MM.1S (cell line): ENCODE data around the gene C4A.

ENCODE experiments used
- DNase-seq: peaks from one replicate; pipeline ENCODE4 v3.0.0-alpha.2; 2015
- H2AFZ ChIP-seq: fragments of 300-600 bp; sonication (generic); 2 replicates; pipeline ENCODE4 v1.6.0; 2016; ENCODE audit warnings: antibody characterized with exemption, low read length
- H3F3A ChIP-seq: fragments of 300-600 bp; sonication (generic); 2 replicates; pipeline ENCODE4 v1.6.1; 2016; ENCODE audit warnings: mild to moderate bottlenecking, antibody characterized with exemption, low read length, moderate library complexity, mixed read lengths; ENCODE audit not compliant: insufficient read depth
- H3K27ac ChIP-seq: fragments of 300-600 bp; sonication (generic); 2 replicates; pipeline ENCODE4 v1.5.1; 2016; ENCODE audit warnings: mild to moderate bottlenecking, low read length
- H3K27me3 ChIP-seq: fragments of 300-600 bp; sonication (generic); replicated peaks from 2 replicates; pipeline ENCODE4 v1.6.0; 2016; ENCODE audit warnings: low read length; ENCODE audit not compliant: insufficient read depth
- H3K36me3 ChIP-seq: fragments of 300-600 bp; sonication (generic); replicated peaks from 2 replicates; pipeline ENCODE4 v1.6.1; 2016; ENCODE audit warnings: mild to moderate bottlenecking, low read length, mixed read lengths; ENCODE audit not compliant: insufficient read depth
- H3K4me1 ChIP-seq: fragments of 300-600 bp; sonication (generic); 2 replicates; pipeline ENCODE4 v1.6.1; 2016; ENCODE audit warnings: low read length, mixed read lengths
- H3K4me2 ChIP-seq: fragments of 300-600 bp; sonication (generic); 2 replicates; pipeline ENCODE4 v1.6.0; 2016; ENCODE audit warnings: low read depth, low read length
- H3K4me3 ChIP-seq: fragments of 300-600 bp; sonication (generic); 2 replicates; pipeline ENCODE4 v1.5.1; 2016; ENCODE audit warnings: low read length, mixed read lengths
- H3K79me2 ChIP-seq: fragments of 300-600 bp; sonication (generic); 2 replicates; pipeline ENCODE4 v1.6.1; 2016; ENCODE audit warnings: mixed run types, low read length, mixed read lengths
- H3K9ac ChIP-seq: fragments of 300-600 bp; sonication (generic); 2 replicates; pipeline ENCODE4 v1.6.1; 2016; ENCODE audit warnings: low read length, mixed read lengths
- H3K9me2 ChIP-seq: fragments of 300-600 bp; sonication (generic); replicated peaks from 2 replicates; pipeline ENCODE4 v1.6.1; 2016; ENCODE audit warnings: mild to moderate bottlenecking, low read length, mixed read lengths; ENCODE audit not compliant: insufficient read depth
- H3K9me3 ChIP-seq: fragments of 300-600 bp; sonication (generic); replicated peaks from 2 replicates; pipeline ENCODE4 v1.6.1; 2016; ENCODE audit warnings: mild to moderate bottlenecking, low read length, mixed read lengths; ENCODE audit not compliant: insufficient read depth
- H4K20me1 ChIP-seq: fragments of 300-600 bp; sonication (generic); 2 replicates; pipeline ENCODE4 v1.6.1; 2016; ENCODE audit warnings: mild to moderate bottlenecking, low read length, moderate library complexity, mixed read lengths; ENCODE audit not compliant: insufficient read depth
- EZH2 ChIP-seq: fragments of 300-600 bp; sonication (generic); optimal IDR thresholded peaks from 2 replicates; pipeline ENCODE3; 2017; ENCODE audit warnings: low read depth, mild to moderate bottlenecking, antibody characterized with exemption, low read length, mixed read lengths
- EZH2phosphoT487 ChIP-seq: fragments of 300-600 bp; sonication (generic); IDR thresholded peaks from 2 replicates; pipeline ENCODE4 v1.6.1; 2018; ENCODE audit warnings: antibody characterized with exemption, low read length
- TF ChIP-seq, protein P1 (sequence below): fragments of 300-600 bp; sonication (generic); IDR thresholded peaks from 2 replicates; pipeline ENCODE4 v1.5.1; 2016; ENCODE audit warnings: antibody characterized with exemption, low read length, mixed read lengths

The C4A gene

DNA sequence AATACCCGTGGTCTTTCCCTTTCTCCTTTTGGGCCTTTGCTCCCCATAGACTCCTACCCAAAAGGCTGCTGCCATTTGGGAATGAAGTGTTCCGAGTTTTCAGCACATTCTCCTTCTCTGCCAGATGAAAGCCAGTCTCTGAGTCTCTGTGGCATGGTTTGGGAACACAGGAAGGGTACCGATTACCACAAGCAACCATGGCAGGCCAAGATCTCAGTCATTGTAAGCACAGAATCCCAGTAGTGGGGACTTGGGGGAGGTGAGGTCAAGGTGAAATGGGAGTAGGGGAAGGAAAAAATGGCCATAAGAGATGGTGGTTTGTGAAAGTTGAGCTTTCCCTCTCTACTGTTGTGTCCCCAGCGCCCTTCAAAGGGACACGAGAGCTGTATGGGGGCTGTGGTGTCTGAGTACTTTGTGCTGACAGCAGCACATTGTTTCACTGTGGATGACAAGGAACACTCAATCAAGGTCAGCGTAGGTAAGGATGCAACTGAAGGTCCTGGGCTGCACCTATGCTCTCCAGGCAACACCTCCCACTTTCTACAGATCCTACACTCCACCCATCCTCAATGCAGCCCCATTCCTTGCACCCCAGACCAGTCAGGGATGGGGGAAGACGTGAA is 31.8 kb upstream of the C4A start:
- Histone ChIP-seq H3K27me3 (peaks cover 21% of the 10 kb centered on the region), H3F3A (no peaks in the 10 kb centered on the region), H3K36me3 (no peaks in the 10 kb centered on the region), H3K9ac (no peak overlapping the region), H3K27ac (no peak overlapping the region), H3K9me3 (no peaks in the 10 kb centered on the region), H3K4me2 (no peak overlapping the region), H3K4me3 (no peak overlapping the region), H3K9me2 (no peaks in the 10 kb centered on the region), H3K79me2 (no peaks in the 10 kb centered on the region), H4K20me1 (no peaks in the 10 kb centered on the region), H3K4me1 (no peaks in the 10 kb centered on the region), H2AFZ (no peak overlapping the region)
- DNase-seq = no peak
- TF ChIP-seq EZH2phosphoT487 (no peak), EZH2 (no peak)
- TF ChIP-seq, protein P1, sequence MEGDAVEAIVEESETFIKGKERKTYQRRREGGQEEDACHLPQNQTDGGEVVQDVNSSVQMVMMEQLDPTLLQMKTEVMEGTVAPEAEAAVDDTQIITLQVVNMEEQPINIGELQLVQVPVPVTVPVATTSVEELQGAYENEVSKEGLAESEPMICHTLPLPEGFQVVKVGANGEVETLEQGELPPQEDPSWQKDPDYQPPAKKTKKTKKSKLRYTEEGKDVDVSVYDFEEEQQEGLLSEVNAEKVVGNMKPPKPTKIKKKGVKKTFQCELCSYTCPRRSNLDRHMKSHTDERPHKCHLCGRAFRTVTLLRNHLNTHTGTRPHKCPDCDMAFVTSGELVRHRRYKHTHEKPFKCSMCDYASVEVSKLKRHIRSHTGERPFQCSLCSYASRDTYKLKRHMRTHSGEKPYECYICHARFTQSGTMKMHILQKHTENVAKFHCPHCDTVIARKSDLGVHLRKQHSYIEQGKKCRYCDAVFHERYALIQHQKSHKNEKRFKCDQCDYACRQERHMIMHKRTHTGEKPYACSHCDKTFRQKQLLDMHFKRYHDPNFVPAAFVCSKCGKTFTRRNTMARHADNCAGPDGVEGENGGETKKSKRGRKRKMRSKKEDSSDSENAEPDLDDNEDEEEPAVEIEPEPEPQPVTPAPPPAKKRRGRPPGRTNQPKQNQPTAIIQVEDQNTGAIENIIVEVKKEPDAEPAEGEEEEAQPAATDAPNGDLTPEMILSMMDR = no peak

DNA sequence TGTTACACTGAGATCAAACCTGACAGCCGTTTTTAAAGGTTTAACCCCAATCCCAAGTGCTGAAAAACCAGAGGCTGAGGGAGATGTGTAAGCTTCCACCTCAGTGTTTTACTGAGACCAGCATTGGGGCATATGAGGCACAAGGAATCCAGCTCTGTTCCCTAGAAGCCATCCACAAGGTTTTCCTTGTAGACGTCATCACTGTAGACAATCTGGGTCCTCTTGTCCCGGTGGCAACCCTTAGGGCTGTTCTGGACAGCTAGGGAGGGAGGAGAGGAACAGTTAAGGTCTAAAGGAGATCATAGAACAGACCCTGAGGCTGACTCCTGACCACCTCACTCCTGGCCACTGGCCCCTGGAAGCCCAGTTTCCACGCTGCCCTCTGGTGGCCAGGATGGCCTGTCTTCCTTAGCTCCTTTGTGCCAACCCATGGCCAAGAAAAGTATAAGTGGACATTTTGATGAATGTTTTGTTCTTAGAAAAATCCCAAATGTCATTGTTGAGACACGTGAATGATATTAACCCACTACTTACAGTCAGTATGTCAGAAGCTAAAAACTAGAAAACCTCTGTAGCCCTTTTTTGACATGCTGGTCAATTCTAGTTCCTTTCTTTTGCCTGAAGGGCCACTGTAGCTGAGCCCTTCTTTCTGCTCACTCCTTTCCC is 29.6 kb upstream of the C4A start:
- TF ChIP-seq EZH2 = no peak
- TF ChIP-seq, protein P1 = peak; percentile 60
- no peak overlapping the region for H3K27ac ChIP-seq
- no peaks in the 10 kb centered on the region for H4K20me1 ChIP-seq
- no peaks in the 10 kb centered on the region for H3K9me2 ChIP-seq
- H3K27me3 ChIP-seq = peaks cover 12% of the 10 kb centered on the region
- no peak overlapping the region for H3K4me2 ChIP-seq
- no peak overlapping the region for H3K9ac ChIP-seq
- no peaks in the 10 kb centered on the region for H3F3A ChIP-seq
- peaks cover 7% of the 10 kb centered on the region for H3K79me2 ChIP-seq
- H3K4me1 ChIP-seq = no peaks in the 10 kb centered on the region
- no peak overlapping the region for H2AFZ ChIP-seq
- H3K36me3 ChIP-seq = 0 out of 2 replicates have a peak, but pooled peaks cover 2% of the 10 kb centered on the region
- H3K9me3 ChIP-seq = no peaks in the 10 kb centered on the region
- H3K4me3 ChIP-seq = no peak overlapping the region
- DNase-seq = no peak

GRCh38 chr6:31952890-31953289 is 29.0 kb upstream of the C4A start:
- TF ChIP-seq EZH2 (no peak), EZH2phosphoT487 (no peak)
- TF ChIP-seq, protein P1 = no peak
- no peaks in the 10 kb centered on the region for H4K20me1 ChIP-seq
- no peak for DNase-seq
- H3F3A ChIP-seq = no peaks in the 10 kb centered on the region
- no peak overlapping the region for H3K4me2 ChIP-seq
- no peaks in the 10 kb centered on the region for H3K9me2 ChIP-seq
- no peak overlapping the region for H3K4me3 ChIP-seq
- H3K27me3 ChIP-seq = peaks cover 6% of the 10 kb centered on the region; the same call in 1 of the 2 replicates
- no peaks in the 10 kb centered on the region for H3K9me3 ChIP-seq
- H3K36me3 ChIP-seq = 0 out of 2 replicates have a peak, but pooled peaks cover 2% of the 10 kb centered on the region
- peaks cover 5% of the 10 kb centered on the region for H3K4me1 ChIP-seq
- H2AFZ ChIP-seq = no peak overlapping the region
- H3K79me2 ChIP-seq = peaks cover 13% of the 10 kb centered on the region
- H3K27ac ChIP-seq = no peak overlapping the region
- H3K9ac ChIP-seq = no peak overlapping the region
